GM10266 (cell line): ENCODE data around the gene TMOD3.
"Not testable (repeated sequence)": the region's sequence is repeated elsewhere in the genome, so short reads cannot be mapped to it uniquely, and the experiment has no call there.

ENCODE experiments used
- DNase-seq: peaks from one replicate; pipeline ENCODE4 v3.0.0; 2012; ENCODE audit errors: extremely low spot score
- TF ChIP-seq, protein P1 (sequence below): IDR thresholded peaks from 2 replicates; pipeline ENCODE4 v1.5.1; 2012; ENCODE audit warnings: mild to moderate bottlenecking, low read depth; ENCODE audit not compliant: control insufficient read depth, insufficient read depth; ENCODE audit errors: missing control alignments

The TMOD3 gene

DNA sequence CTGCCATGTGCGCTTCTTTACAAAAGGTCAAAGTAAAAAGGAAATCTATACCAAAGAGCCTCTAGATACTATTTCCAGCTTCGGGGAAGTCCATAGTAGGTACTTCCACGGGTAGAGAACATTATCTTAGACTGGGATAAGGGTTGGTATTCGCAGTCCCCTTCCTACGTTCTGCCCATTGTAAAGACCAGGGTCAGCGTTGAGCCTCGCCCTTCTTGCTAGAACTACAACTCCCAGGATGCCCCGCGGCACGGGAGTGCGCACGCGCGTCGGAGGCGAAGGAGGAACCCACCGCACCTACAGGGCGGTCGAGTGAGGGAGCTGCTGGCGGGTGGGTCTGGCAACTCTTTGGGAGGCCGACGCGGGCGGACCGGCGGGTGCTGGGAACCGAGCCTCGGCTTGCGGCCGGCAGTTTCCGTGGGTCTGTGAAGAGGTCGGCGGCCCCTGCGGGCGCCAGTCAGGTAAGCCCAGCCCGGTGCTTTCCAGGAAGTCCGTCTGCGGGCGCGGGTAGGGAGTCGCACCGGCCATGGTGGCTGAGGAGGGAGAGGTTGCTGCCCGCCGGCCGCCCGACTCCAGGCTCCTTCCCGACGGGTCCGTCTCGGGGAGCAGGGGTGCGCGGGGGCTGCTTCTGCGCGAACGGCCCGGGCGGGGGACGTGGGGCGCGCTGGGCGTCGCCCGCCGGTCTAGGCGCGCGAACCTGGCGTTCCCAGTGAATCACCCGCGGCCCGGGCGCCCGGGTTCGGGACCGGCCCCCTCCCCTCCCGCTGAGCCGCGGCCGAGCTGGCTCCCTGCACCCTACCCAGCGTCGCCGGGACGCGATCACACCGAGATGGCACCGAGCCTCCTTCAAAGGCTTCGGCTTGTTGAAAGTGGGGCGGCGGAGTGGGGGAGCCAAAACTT is at the start of gene TMOD3:
TMOD3 (plus strand) TSS at position 278 of the 900 bp plus-strand sequence. CDS start 33,232 bp downstream, outside the sequence.
- TF ChIP-seq, protein P1, sequence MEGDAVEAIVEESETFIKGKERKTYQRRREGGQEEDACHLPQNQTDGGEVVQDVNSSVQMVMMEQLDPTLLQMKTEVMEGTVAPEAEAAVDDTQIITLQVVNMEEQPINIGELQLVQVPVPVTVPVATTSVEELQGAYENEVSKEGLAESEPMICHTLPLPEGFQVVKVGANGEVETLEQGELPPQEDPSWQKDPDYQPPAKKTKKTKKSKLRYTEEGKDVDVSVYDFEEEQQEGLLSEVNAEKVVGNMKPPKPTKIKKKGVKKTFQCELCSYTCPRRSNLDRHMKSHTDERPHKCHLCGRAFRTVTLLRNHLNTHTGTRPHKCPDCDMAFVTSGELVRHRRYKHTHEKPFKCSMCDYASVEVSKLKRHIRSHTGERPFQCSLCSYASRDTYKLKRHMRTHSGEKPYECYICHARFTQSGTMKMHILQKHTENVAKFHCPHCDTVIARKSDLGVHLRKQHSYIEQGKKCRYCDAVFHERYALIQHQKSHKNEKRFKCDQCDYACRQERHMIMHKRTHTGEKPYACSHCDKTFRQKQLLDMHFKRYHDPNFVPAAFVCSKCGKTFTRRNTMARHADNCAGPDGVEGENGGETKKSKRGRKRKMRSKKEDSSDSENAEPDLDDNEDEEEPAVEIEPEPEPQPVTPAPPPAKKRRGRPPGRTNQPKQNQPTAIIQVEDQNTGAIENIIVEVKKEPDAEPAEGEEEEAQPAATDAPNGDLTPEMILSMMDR: no peak
- DNase-seq: peak; percentile 96

DNA sequence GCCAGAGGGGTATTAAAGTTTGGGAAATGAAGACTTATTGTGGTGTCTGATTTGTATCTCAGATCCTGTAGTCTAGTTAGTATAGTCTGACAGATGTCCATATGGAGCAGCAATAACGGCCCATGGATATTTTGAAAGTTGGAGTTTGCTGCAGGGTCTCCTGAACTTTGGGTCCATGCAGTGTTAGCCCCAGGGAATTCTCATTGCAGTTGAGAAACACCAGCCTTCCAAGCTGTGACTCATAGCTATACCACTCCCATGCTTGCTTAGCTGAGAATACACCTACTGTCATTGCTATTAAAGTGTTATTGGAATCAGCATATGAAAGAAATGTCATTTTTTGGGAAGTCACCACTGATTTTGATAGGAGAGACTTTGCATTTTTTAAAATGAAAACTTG is 48.8 kb upstream of the TMOD3 start:
- DNase-seq: no peak
- TF ChIP-seq, protein P1: no peak

DNA sequence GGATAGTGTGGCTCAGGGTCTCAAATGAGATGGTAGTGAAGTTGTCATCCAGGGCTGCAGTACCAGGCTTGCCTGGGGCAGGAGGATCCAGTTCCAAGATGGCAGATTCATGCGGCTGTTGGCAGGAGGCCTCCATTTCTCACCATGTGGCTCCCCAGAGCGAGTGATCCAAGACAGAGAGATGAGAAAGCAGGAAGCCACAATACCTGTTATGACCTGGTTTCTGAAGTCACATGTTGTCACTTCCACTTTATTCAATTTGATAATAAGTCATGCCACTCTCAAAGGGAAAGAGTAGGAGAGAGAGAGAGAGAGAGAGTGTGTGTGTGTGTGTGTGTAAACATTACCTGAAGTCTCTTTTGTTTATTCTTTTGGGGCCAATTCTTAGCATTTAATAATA is 47.9 kb upstream of the TMOD3 start:
- TF ChIP-seq, protein P1: no peak
- DNase-seq: no peak

DNA sequence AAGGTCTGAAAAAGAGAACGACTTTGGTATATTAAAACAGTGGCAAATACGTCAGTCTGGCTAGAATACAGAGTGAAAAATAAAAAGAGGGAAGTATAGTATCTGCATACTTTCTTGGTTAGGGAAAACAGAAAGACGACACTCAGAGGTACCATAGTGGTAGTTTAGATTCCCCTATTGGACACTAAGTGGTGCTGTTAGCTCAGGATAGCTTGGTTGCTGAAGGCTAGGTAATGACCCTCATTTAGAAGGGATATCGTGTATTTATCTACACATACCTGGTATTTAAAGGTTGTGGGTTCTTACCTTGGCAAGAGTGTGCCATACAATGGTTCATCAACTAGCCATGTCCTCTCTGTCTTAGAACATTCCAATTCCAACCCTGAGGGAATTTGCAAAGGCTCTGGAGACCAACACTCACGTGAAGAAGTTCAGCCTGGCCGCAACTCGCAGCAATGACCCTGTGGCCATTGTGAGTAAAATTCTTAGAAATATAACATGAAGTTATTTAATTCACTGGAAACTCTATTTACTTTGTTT is 47.0 kb upstream of the TMOD3 start:
- DNase-seq: no peak
- TF ChIP-seq, protein P1: no peak

DNA sequence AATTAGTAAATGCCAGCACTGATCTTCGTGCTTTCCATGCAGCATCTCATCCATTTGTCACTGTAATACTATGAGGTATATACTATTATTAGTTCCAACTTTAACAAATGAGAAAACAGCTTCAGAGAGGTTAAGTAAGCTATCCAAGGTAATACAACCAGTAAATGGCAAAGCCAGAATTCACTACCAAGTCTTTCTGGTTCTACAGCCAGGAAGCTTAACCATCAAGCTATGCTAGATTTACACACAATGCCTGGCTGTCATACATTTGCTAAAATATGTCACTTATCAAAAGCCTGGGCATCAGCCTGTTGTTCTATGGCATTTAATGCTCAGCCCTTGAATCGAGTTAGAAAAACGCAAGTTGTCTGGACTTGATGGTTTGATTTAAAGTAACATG is 45.5 kb upstream of the TMOD3 start:
- TF ChIP-seq, protein P1: no peak
- DNase-seq: no peak

DNA sequence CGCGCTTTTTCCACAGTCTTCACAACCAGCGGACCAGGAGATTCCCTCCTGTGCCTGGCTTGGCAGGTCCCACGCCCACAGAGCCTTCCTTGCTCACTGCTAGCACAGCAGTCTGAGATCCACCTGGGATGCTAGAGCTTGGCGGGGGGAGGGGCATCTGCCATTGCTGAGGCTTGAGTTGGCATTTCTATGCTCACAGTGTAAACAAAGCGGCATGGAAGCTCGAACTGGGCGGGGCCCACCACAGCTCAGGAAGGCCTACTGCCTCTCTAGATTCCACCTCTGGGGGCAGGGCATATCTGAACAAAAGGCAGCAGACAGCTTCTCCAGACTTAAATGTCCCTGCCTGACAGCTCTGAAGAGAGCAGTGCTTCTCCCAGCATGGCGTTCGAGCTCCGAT is 42.3 kb upstream of the TMOD3 start:
- not testable (repeated sequence) for DNase-seq

DNA sequence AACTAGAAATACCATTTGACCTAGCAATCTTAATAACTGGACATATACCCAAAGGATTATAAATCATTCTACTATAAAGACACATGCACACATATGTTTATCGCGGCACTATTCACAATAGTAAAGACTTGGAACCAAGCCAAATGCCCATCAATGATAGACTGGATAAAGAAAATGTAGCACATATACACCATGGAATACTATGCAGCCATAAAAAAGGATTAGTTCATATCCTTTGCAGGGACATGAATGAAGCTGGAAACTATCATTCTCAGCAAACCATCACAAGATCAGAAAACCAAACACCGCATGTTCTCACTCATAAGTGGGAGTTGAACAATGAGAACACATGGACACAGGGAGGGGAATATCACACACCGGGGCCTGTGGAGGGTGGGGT is 37.0 kb upstream of the TMOD3 start:
- DNase-seq: not testable (repeated sequence)

DNA sequence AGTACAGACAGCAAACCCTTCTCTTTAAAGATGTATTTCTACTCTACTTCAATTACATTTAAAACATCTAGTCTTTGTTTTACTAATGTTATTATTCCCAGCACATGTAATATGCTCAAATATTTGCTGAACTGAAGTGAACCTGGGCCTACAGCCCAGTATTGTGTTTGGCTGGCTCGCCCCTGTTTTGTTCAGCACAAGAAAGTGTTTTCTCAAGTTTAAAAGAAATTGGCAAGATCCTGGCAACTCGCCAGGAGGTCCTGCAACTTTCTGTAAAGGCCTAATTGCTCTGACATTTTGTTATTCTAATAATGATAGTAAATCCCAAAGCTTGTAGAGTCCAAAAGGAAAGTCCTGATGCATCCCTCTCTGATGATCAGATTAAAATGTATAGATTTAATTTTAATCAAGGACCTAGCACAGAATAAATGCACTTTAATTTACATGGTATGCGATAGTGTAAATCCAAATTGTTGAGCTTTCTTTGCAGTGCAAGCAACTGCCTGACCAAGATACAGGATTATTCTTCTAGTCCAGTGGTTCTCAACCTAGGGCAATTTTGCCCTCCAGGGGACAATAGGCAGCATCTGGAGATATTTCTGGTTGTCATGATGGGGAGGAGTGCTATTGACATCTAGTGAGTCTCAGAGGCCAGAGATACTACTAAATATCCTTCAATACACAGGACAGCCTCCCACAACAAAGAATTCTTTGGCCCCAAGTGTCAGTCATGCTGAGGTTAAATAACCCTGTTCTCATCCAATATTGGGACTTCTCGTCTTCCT is 35.7 kb upstream of the TMOD3 start:
- TF ChIP-seq, protein P1: no peak
- DNase-seq: no peak
